Measurements from ENCODE around the gene EIF2B2. TPM values are rescaled to one million over a fixed set of nuclear protein-coding genes. Genes with fewer than 3 reads are reported as not detected.

EIF2B2 gene
- total RNA-seq: 37.6 TPM

GRCh38 chr14:75002392-75003249, at the start of gene EIF2B2:
EIF2B2 (plus strand) TSS chr14:75002921; CDS start chr14:75002991, 70 bp downstream.

GRCh38 chr14:74955229-74956026, 47.3 kb upstream of the EIF2B2 start, which contains the start of gene PGF:
PGF (minus strand) TSS chr14:74955597; CDS start chr14:74955242, 355 bp downstream.

GRCh38 chr14:75050852-75051555, 48.3 kb downstream of the EIF2B2 start, which contains the start of gene MLH3:
MLH3 (minus strand) TSS chr14:75051467; CDS start chr14:75049655, 1,812 bp downstream.

Small RNAs within 50 kb of the gene (small RNA-seq; reads per million reads assigned to genes)
- gene RNU6-689P (ENCODE audit: low replicate concordance): not detected

Other genes with a start within 250 kb of the EIF2B2 start
- gene YLPM1, start 239.6 kb upstream of the EIF2B2 start, total RNA-seq: 231 TPM
- gene PROX2, start 126.8 kb upstream of the EIF2B2 start, total RNA-seq: not detected
- 64.5 TPM for gene DLST, start 121.0 kb upstream of the EIF2B2 start, total RNA-seq
- 47.0 TPM for gene RPS6KL1, start 79.7 kb upstream of the EIF2B2 start, total RNA-seq
- gene PGF, start 47.3 kb upstream of the EIF2B2 start, total RNA-seq: 0.94 TPM
- 67.9 TPM for gene MLH3, start 48.5 kb downstream of the EIF2B2 start, total RNA-seq
- 42.6 TPM for gene ACYP1, start 61.1 kb downstream of the EIF2B2 start, total RNA-seq
- gene ZC2HC1C, start 66.7 kb downstream of the EIF2B2 start, total RNA-seq: 2.8 TPM
- 49.5 TPM for gene NEK9, start 124.1 kb downstream of the EIF2B2 start, total RNA-seq
- 108 TPM for gene TMED10, start 173.7 kb downstream of the EIF2B2 start, total RNA-seq

Measured in parietal lobe (tissue), 2 donors.